Kasumi-1 (cell line): ENCODE data around the gene SSC5D.
A peak's percentile ranks its signal among the peaks of the same experiment; 100 is the strongest.
"Not testable (repeated sequence)": the region's sequence is repeated elsewhere in the genome, so short reads cannot be mapped to it uniquely, and the experiment has no call there.

Experiments used
- DNase-seq, 2 experiments: peaks; one replicate each; lab custom pipeline; 2025; lab: John Stamatoyannopoulos, UW

The SSC5D gene

DNA sequence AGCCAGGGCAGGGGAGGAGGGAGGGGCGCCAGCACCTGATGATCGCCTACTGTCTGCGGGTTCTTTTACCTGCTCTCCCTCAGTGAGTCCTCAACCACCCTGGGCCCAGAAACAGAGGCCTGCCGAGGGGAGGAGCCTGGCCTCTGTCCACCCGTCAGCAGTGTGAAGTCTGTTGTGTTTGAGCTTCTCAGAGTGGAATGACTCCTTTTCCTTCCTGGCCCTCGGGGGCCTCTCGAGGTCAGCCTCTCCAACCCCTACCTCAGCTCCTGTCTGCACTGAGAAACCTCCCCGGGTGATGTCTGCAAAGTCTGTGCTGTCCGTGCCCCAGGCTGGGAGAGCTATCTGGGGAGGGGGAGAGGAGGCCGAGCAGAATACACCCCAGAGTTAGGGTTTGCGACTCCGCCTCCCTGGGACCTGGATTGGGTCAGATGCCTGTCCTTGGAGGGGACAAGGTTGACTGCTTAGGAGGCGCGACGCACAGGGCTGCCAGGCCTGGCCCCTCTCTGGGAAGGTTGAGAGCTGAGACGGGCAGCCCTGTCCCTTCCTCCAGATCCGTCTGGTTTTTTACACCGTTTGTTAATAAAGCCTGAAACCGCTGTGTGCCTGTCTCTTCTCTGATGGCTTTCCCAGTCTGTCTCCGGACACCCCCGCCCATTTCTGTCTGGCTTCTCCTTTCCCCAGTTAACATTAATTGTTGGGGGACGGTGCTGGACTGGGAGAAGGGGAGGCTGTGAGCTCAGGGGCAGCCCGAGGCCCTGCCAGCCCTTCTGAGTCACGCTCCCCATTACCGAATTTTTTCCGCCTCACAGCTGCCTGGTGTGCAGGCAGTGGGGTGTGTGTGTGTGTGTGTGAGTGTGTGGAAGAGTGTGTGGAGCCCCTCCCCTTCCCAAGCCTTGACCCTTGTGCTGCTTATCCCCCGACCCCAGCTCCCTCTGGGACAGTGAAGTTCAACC lies 989 bp upstream of the SSC5D start:
- peak; percentile 30 to 32 for DNase-seq

DNA sequence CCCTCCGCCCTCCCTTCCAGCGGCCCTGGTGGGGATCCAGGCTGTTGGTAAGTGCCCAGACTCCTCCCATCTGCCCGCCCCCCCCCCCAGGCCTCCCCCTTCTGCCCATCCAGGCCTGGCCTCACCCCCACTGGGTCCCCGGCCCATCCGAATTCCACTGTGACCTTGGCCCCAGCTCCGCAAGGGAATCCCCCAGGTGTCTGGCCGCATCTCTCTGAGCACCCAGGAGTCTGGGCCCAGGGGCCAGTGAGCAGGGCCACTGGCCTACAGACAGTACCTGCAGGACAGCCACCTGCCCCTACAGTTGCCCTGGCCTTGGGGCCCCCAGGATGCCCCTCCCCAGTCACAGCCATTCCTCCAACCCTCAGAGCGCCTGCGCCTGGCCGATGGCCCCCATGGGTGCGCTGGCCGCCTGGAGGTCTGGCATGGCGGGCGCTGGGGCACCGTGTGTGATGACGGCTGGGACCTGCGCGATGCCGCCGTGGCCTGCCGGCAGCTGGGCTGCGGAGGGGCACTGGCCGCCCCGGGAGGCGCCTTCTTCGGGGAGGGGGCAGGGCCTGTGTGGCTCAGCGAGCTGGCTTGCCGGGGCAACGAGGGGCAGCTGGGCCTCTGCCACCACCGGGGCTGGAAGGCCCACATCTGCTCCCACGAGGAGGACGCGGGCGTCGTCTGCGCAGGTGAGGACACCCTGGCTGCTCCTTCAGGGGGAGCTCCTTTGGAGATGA lies 912 bp downstream of the SSC5D start:
- no peak for DNase-seq

DNA sequence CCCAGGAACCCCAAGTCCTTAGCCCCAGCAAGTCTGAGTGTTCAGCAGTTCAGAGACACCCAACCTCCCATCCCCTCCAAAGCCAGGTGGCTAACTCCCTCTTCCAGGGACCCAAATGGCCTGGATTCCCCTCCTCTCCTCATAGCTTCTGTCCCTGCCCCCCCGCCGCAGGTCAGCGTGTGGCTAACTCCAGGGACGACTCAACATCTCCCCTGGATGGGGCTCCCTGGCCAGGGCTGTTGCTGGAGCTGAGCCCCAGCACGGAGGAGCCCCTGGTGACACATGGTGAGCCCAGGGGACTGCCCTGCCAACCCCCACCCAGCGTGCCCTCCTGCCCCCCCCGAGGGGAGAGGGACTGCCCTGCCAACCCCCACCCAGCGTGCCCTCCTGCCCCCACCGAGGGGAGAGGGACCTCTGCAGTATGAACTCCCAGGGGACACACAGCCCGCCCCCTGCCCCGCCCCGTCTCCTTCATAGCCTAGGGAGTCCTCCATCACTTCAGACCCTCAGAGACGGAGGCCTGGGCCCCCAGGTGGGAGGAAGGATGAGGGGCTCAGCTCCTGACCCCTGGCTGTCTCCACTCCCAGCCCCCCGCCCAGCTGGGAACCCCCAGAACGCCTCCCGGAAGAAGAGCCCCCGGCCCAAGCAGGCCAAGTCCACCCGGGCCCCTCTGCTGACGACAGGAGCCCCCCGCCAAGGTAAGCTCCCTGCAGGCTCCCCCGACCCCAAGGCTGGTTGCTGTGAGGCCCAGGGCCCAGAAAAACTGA lies 1.7 kb downstream of the SSC5D start:
- DNase-seq: no peak

DNA sequence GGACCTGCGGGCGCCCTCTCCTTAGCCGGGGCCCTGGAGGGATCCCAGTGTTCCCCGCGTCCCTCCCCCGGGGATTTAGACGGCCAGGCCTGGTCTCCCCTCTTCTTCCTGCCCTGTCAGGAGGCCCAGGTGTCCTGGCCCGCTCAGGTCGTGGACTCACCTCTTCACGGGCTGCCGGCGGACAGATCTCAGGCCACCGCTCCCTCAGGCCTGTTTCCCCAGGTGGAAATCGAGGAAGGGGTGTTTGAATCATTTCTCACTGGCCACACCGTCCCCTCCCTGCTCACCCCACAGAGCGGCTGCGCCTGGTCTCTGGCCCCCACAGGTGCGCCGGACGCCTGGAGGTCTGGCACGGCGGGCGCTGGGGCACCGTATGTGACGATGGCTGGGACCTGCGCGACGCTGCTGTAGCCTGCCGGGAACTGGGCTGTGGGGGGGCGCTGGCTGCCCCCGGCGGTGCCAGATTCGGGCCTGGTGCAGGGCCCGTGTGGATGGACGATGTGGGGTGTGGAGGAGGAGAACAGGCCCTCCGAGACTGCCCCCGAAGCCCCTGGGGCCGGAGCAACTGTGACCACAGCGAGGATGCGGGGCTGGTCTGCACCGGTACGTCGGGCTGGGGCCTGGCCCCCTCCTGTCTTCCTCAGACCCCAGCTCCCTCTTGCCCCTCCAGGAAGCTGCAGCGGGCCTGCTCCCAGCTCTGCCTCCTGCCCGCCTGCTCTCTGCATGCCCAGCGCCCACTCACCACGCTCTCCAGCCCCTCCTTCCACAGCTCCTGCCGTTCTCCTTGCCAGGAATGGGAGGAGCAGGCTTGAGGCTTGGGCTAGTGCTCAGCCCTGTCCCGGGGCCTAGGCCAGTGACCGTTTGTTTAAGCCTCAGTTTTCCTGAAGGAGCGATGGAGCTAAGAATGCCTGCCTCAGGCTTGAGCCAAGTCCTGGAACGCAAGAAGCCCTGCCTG lies 2.5 kb downstream of the SSC5D start:
- no peak for DNase-seq

DNA sequence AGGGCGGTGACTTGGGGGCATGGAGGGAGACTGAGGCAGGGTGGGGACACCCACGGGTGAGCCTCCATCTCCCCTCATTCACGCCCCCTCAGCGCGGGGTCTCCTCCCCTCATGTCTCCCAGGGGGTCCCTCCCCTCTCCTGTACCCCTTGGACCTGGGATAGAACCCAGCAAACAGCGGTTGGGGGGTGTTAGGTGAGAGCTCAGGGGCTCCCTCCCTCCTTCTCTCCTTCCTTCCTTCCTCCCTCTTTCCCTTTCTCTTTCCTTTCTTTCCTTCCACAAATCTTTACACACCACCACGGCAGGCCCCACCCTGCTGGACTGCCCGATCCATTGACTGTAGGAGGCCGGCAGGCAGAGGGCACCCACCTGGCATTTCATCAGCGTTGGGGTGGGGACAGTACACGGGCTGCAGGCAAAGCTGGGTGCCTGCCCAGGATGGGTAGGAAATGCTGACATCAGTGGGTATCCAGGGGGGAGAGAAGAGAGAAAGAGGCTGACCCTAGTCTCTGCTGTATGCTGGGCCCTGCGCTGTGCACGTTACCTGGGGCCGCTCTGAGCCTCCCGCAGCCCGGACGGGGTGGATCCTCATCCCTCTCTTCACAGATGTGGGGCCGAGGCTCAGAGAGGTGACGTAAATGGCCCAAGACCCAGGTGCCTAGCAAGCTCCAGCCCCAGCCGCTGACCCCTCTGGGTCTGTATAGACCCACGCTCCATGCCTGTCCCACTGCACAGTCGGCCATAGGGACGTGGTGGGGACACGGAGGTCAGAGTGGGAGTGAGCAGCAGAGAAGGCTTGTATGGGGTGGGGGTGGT lies 3.5 kb downstream of the SSC5D start:
- no peak for DNase-seq

DNA sequence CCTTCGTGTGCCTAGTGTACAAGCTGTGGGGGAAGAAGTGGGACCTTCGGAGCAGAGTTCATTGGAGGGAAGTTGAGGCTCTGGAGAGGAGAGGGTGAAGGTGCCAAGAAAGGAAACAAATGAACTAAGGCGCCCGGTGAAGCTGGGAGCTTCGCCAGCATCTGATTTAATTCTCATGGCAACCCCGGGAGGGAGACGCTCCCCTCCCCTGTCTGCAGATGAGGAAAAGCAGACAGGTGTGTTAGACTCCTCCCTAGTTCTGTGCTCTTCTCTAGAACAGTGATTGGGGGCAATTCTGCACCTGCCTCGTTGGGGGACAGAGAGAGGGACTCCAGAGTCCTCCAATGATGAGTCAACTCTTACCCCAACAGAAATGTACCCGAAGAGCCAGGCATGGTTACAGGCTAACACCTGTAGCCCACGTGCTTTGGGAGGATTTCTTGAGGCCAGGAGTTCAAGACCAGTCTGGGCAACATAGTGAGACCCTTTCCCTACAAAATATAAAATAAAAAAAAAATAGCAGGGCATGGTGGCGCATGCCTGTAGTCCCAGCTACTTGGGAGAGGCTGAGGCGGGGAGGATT lies 4.2 kb downstream of the SSC5D start:
- no peak for DNase-seq

DNA sequence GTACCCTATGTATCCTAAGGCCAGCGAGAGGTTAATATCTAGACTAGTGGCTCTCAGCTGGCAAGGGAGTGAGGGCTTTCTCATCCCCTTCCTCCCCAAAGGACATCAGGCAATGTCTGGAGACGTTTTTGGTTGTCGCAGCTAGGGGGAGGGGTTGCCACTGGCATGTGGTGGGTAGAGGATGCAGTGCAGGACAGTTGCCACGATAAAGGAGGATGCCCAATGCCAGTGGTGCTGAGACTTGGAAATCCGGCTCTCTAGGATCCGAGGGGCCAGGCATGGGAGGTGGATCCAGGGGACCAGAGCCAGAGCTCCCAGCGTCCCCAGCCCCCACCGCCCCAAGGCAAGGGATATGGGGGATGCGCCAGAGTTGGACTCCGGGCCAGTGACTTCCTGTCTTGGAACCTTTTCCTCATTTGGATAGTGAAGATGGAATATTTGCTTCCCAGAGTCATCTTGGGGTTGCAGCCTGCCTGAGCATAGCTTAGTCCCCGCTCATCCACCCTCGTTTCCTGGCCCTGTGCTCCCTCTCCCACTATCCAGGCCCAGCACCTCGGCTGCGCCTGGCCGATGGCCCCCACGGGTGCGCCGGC lies 4.9 kb downstream of the SSC5D start:
- DNase-seq: no peak

DNA sequence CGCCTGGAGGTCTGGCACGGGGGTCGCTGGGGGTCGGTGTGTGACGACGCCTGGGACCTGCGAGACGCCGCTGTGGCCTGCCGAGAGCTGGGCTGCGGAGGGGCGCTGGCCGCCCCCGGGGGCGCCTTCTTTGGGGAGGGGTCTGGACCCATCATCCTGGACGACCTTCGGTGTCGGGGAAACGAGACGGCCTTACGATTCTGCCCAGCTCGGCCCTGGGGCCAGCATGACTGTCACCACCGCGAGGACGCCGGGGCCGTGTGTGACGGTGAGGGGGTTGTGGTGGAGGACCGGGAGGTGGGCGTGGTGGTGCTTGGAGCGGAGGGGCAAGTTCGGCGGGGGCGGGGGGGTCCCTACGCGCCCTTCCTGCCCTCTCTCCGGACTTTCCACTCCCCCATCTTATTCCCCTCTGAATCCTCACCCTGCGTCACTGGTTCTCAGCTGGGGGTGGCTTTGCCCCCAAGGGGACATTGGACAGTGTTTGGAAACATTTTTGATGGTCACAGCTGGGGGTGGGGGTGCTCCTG lies 5.5 kb downstream of the SSC5D start:
- DNase-seq: no peak

DNA sequence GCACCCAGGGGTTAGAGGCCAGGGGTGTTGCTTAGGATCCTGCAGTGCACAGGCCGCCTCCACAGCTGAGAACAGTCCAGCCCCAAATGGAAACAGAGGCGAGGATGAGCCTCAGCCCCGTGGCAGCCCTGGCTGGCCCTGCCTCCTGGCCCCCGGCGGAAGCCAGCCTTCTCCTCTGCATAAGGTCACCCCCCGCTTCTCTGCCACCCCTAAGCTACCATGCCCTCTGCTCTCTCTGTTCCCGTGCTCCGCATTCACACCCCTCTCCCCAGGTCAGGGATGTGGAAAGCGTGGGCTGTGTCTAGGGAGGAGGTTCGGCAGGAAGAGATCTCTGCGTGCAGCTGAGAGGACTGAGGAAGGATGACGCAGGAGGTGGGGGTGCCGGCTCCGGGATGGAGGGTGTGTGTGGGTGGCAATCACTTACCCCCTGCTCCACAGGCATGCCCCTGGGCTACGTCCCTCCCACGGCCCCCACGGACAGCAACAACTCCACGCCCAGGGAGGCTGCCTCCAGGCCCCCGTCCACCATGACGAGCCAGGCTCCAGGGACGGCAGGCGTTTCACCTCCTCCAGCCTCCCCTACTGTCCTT lies 6.0 kb downstream of the SSC5D start:
- DNase-seq: no peak

DNA sequence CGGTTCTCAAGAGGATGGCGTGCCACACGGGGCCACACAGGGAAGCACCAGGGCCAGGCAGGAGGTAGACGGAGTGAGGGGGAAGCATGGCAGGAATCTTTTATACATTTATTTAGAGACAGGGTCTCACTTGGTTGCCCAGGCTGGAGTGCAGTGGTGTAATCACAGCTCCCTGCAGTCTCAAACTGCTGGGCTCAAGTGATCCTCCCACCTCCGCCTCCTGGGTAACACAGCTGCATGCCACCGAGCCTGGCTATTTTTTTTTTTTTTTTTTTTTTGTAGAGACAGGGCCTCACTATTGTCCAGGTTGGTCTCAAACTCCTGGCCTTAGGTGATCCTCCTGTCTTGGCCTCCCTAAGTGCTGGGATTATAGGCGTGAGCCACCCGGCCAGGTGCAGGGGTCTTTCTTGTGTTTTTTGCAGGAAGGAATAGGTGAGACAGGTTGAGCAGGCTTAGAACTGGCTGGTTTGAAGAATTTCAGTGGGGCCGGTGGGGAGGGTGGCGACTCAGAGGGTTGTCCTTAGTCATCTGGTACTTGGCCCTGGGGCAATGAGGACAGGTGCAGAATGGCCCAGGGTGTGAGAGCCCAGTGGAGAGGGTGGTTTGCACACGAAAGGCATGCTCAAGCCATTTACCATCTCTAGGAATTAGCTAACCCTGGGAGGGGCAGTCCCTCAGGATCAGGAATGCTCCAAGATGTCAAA lies 7.6 kb downstream of the SSC5D start:
- DNase-seq: no peak

DNA sequence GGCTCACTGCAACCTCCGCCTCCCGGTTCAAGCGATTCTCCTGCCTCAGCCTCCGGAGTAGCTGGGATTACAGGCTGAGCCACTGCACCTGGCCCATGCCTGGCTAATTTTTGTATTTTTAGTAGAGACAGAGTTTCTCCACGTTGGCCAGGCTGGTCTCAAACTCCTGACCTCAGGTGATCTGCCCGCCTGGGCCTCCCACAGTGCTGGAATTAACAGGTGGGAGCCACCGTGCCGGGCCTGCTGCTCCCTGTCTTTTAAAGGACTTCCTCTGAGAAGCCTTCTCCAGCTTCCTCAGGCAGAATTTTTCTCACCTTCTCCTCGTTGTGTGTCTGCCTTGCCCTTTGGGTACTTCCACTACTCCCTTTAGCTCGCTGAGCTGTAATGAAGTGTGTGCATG lies 8.6 kb downstream of the SSC5D start:
- DNase-seq: not testable (repeated sequence)

DNA sequence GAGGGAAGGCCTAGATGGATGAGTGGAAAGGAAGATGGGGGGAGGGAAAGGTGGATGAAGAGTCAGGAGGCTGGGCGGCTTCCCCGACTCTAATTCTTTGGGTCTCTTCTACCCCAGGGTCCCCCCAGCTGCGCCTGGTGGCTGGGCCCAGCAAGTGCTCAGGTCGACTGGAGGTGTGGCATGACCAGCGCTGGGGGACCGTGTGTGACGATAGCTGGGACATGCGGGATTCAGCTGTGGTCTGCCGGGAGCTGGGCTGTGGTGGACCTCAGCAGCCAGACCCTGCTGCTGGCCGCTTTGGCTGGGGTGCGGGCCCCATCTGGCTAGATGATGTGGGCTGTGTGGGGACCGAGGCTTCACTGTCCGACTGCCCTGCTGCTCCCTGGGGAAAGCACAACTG lies 9.5 kb downstream of the SSC5D start:
- no peak for DNase-seq

DNA sequence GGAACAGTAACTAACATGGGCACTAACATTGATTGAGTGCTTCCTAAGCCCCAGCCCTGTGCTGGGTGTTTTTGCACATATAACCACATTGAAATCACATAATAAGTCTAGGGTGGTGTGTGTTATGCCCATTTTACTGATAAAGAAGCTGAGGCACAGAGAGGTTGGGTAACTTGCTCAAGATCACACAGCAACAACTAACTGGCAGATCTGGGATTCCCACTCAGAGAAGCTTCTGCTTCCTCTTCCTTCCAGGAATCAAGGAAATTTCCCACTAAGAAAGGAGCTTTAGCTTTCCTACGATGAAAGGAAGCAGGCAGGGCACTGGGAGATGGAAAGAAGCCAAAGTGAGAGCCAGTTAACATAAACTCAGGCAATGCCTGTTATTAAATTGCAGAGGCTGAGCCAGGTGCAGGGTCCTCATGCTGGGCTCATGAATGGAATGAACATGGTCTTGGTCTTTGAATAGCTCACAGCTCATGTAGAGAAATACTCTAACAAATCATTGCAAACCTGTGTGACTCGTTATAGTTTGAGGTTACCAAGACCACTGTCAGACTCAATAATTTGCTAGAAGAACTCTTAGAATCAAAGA lies 10.1 kb downstream of the SSC5D start:
- no peak for DNase-seq

DNA sequence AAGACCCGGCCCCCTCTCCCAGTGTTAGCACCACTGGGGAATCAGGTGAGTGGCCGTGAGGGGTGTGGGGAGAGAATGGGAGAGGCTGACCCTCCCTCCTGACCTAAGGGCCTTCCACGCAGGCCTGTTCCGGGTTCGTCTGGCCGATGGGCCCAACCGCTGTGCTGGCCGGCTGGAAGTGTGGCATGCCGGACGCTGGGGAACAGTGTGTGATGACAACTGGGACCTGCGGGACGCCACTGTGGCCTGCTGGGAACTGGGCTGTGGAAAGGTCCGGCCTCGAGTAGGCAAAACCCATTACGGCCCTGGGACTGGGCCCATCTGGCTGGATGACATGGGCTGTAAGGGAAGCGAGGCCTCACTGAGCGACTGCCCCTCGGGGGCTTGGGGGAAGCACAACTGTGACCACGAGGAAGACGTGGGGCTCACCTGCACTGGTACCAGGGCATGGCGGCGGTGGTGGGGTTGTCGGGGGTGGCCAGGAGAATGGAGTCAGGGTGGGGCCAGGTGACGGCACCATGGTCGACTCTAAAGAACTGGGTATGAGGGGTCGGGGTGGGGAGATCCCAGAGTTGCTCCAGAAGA lies 12.2 kb downstream of the SSC5D start:
- no peak for DNase-seq

DNA sequence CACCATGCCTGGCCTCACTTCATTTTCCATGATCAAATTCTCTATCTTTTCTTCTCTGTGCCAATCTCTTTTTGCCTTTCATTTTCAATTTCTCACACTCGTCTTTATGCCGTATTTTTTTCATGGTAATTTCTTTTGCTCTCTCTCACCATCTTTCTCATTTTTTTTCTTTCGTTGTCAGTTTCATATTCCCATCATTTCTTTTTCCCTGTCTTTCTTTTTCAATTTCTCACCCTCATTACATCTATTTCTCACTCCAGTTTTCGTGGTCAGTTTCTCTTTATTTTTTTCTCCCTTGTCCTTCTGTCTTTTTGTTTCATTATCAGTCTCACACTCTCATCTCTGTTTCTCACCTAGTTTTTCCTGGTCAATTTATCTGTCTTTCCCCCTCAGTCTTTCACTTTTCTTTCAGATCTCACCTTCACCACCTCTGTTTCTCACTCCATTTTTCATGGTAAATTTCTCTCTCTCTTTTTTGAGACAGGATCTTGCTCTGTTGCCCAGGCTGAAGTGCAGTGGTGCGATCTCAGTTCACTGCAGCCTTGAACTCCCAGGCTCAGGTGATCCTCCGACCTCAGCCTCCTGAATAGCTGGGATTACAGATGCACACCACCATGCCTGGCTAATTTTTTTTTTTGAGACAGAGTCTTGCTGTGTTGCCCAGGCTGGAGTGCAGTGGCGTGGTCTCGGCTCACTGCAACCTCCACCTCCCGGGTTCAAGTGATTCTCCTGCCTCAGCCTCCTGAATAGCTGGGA lies 14.1 kb downstream of the SSC5D start:
- DNase-seq: no peak

DNA sequence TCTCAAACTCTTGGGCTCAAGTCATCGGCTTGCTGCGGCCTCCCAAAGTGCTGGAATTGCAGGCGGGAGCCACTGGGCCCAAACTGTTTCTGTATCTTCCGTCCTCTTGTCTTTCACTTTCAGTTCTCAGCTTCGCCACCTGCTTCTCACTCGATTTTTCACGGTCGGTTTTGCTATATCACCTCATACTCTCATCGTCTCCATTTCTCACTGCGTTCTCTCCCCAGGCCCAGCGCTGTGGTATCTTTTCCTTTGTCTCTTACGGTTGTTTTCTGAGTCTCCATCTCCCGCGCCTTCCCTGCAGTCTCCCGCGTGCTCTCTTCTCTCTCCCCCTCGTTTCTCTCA lies 14.9 kb downstream of the SSC5D start:
- DNase-seq: no peak
